Measurements from ENCODE around the gene ADGRV1. TPM values are rescaled to one million over a fixed set of nuclear protein-coding genes. Genes with fewer than 3 reads are reported as not detected.
"Not testable (repeated sequence)": the region's sequence is repeated elsewhere in the genome, so short reads cannot be mapped to it uniquely, and the experiment has no call there.

Gene ADGRV1
- polyA plus RNA-seq, 1 of the 3 experiments (the other 2 are of a cell fraction): 0.23 TPM

DNA sequence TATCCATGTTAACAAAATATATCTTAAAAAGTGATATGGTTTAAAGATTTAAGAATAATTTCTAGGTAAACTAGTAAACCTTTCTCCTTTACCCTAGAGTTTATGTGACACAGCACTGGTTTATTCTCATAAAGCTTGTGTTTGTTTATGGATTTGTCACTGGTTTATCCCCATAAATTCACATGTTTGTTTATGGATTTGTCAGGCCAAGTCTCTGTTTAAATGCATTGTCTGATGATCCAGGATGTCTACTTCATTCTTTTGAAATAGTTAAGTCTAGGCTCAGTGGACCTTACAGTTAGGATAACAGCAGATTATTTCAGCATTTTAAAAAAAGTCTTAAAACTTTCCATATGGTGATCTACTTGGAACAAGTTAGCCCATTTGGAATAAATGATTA lies 490.5 kb downstream of the ADGRV1 start:
- H3K27me3 ChIP-seq (ENCODE audit: insufficient read depth): no peaks in the 10 kb centered on the region
- ChIA-PET POLR2A (no interaction called here), CTCF (interaction anchor here (1.0 to 1.1 kb wide), 2 partner anchors 117 to 246 kb away, joined by 3 read pairs; no protein-coding TSS in a partner anchor)
- no peaks in the 10 kb centered on the region for H3F3A ChIP-seq (replicated peaks; ENCODE audit: insufficient read depth)
- H2AFZ ChIP-seq (ENCODE audit: low read depth): no peak overlapping the region
- H3K9me3 ChIP-seq: no peaks in the 10 kb centered on the region
- no peaks in the 10 kb centered on the region for H3K36me3 ChIP-seq (replicated peaks in 1 of 2; ENCODE audit: control insufficient read depth in 1 of 2, insufficient read depth in 2 of 2, low read length in 1 of 2)
- H3K9me2 ChIP-seq: no peaks in the 10 kb centered on the region
- H3K4me1 ChIP-seq (ENCODE audit: control insufficient read depth in 1 of 2, insufficient read depth in 2 of 2, low read depth in 1 of 2, low read length in 1 of 2): peaks cover 0 to 5% of the 10 kb centered on the region in 2 experiments; a peak in 2 of 4 replicates
- H3K4me2 ChIP-seq: no peak overlapping the region
- no peak overlapping the region for H3K27ac ChIP-seq (ENCODE audit: low read depth in 2 of 2, low read length in 1 of 2)
- H3K79me2 ChIP-seq (ENCODE audit: insufficient read depth): no peaks in the 10 kb centered on the region
- no peak overlapping the region for H3K4me3 ChIP-seq (ENCODE audit: low read depth in 2 of 2, low read length in 1 of 2)
- H4K20me1 ChIP-seq (ENCODE audit: insufficient read depth): no peaks in the 10 kb centered on the region
- TF ChIP-seq YY1 (IDR thresholded peaks at IDR 0.05; ENCODE audit: low read depth) (no peak), MXI1 (IDR thresholded peaks at IDR 0.05; ENCODE audit: low read depth, low read length) (no peak), JUND (IDR thresholded peaks at IDR 0.05) (no peak), EP300 (IDR thresholded peaks at IDR 0.05; ENCODE audit: borderline replicate concordance in 1 of 2, low read depth in 1 of 2, low read length in 1 of 2) (no peak), USF1 (IDR thresholded peaks at IDR 0.05; ENCODE audit: borderline replicate concordance, low read depth) (no peak), POLR2AphosphoS5 (IDR thresholded peaks at IDR 0.05; ENCODE audit: low read depth, low read length) (no peak), RCOR1 (IDR thresholded peaks at IDR 0.05; ENCODE audit: low read length) (no peak), NFIC (IDR thresholded peaks at IDR 0.05; ENCODE audit: borderline replicate concordance) (no peak), TAF1 (IDR thresholded peaks at IDR 0.05; ENCODE audit: borderline replicate concordance, low read depth, low read length) (no peak), FOXM1 (IDR thresholded peaks at IDR 0.05; ENCODE audit: low read depth) (no peak)
- TF ChIP-seq, protein P1, sequence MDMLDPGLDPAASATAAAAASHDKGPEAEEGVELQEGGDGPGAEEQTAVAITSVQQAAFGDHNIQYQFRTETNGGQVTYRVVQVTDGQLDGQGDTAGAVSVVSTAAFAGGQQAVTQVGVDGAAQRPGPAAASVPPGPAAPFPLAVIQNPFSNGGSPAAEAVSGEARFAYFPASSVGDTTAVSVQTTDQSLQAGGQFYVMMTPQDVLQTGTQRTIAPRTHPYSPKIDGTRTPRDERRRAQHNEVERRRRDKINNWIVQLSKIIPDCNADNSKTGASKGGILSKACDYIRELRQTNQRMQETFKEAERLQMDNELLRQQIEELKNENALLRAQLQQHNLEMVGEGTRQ (IDR thresholded peaks at IDR 0.05; ENCODE audit: borderline replicate concordance, low read depth, low read length): no peak
- TF ChIP-seq, protein P2, sequence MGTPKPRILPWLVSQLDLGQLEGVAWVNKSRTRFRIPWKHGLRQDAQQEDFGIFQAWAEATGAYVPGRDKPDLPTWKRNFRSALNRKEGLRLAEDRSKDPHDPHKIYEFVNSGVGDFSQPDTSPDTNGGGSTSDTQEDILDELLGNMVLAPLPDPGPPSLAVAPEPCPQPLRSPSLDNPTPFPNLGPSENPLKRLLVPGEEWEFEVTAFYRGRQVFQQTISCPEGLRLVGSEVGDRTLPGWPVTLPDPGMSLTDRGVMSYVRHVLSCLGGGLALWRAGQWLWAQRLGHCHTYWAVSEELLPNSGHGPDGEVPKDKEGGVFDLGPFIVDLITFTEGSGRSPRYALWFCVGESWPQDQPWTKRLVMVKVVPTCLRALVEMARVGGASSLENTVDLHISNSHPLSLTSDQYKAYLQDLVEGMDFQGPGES (IDR thresholded peaks at IDR 0.05; ENCODE audit: low read depth, low read length): no peak
- DNase-seq: no peak
- H3K9ac ChIP-seq: no peak overlapping the region

DNA sequence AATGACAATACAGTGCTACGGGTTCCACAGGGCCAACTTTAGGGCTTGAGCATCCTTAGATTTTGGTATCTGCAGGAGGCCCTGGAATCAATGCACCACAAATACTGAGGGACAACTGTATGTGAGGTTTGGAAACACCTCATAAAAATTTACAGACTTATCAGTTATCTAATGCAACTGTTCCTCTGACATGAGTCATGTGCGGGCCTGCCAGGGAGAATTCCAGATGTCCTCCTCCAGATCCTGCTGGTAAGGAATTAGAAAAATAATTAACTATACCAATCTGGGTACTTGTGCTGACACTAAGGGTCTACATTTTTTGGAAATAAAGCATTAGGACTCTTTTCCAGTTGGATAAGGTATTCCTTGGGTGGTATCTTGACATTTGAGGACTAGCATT lies 491.2 kb downstream of the ADGRV1 start:
- Histone ChIP-seq H3K27me3 (ENCODE audit: insufficient read depth) (no peaks in the 10 kb centered on the region), H3K4me3 (ENCODE audit: low read depth in 2 of 2, low read length in 1 of 2) (no peak overlapping the region), H4K20me1 (ENCODE audit: insufficient read depth) (no peaks in the 10 kb centered on the region), H3K4me1 (ENCODE audit: control insufficient read depth in 1 of 2, insufficient read depth in 2 of 2, low read depth in 1 of 2, low read length in 1 of 2) (peaks cover 0 to 5% of the 10 kb centered on the region in 2 experiments; a peak in 2 of 4 replicates), H3K4me2 (no peak overlapping the region), H3K9me3 (no peaks in the 10 kb centered on the region), H3K36me3 (replicated peaks in 1 of 2; ENCODE audit: control insufficient read depth in 1 of 2, insufficient read depth in 2 of 2, low read length in 1 of 2) (no peaks in the 10 kb centered on the region), H3K9me2 (no peaks in the 10 kb centered on the region), H3K9ac (no peak overlapping the region), H3K27ac (ENCODE audit: low read depth in 2 of 2, low read length in 1 of 2) (peak overlapping the region in 1 of 2 experiments; percentile 62; a peak in 2 of 4 replicates), H3K79me2 (ENCODE audit: insufficient read depth) (no peaks in the 10 kb centered on the region), H2AFZ (ENCODE audit: low read depth) (no peak overlapping the region), H3F3A (replicated peaks; ENCODE audit: insufficient read depth) (no peaks in the 10 kb centered on the region)
- WGBS (ENCODE audit: low lambda C conversion rate): 28% methylated on average over 2 of the region's 2 CpGs
- peak; percentile 39 for DNase-seq
- CTCF ChIA-PET: interaction anchor here (0.7 to 1.2 kb wide), 4 partner anchors 16 to 369 kb away, joined by 3 to 4 read pairs (median 3); no protein-coding TSS in a partner anchor
- TF ChIP-seq CHD2 (IDR thresholded peaks at IDR 0.05; ENCODE audit: low read length, partially characterized antibody): peak; percentile 49
- 0 out of 2 replicates have a peak, but pooled peaks have one; percentile 8 for TF ChIP-seq NFIC (IDR thresholded peaks at IDR 0.05; ENCODE audit: borderline replicate concordance)
- peak; percentile 53; the same call in 1 of the 2 replicates for TF ChIP-seq JUND (IDR thresholded peaks at IDR 0.05)
- TF ChIP-seq SMC3 (IDR thresholded peaks at IDR 0.05; ENCODE audit: low read depth, low read length): no peak
- TF ChIP-seq EP300 (IDR thresholded peaks at IDR 0.05; ENCODE audit: borderline replicate concordance in 1 of 2, low read depth in 1 of 2, low read length in 1 of 2): peak in 1 of 2 experiments; percentile 70; a peak in 2 of 4 replicates
- no peak for TF ChIP-seq TEAD4 (IDR thresholded peaks at IDR 0.05; ENCODE audit: borderline replicate concordance, insufficient read depth)
- TF ChIP-seq, protein P3, sequence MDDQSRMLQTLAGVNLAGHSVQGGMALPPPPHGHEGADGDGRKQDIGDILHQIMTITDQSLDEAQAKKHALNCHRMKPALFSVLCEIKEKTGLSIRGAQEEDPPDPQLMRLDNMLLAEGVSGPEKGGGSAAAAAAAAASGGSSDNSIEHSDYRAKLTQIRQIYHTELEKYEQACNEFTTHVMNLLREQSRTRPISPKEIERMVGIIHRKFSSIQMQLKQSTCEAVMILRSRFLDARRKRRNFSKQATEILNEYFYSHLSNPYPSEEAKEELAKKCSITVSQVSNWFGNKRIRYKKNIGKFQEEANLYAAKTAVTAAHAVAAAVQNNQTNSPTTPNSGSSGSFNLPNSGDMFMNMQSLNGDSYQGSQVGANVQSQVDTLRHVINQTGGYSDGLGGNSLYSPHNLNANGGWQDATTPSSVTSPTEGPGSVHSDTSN (IDR thresholded peaks at IDR 0.05): 0 out of 2 replicates have a peak, but pooled peaks have one; percentile 17
- peak; percentile 62 for TF ChIP-seq TCF12 (IDR thresholded peaks at IDR 0.05)
- no peak for TF ChIP-seq EZH2phosphoT487 (IDR thresholded peaks at IDR 0.05; ENCODE audit: borderline replicate concordance, low read depth)
- TF ChIP-seq SIN3A (IDR thresholded peaks at IDR 0.05; ENCODE audit: borderline replicate concordance, low read depth, low read length): no peak
- peak; percentile 54; the same call in 1 of the 2 replicates for TF ChIP-seq RCOR1 (IDR thresholded peaks at IDR 0.05; ENCODE audit: low read length)
- POLR2A ChIA-PET: interaction anchor here (0.6 kb wide), 1 partner anchor 38 kb away, joined by 5 read pairs; no protein-coding TSS in a partner anchor

- H3K27me3 ChIP-seq (ENCODE audit: insufficient read depth); H3K4me2 ChIP-seq; H3K9me2 ChIP-seq; H3F3A ChIP-seq (replicated peaks; ENCODE audit: insufficient read depth); H3K27ac ChIP-seq (ENCODE audit: low read depth in 2 of 2, low read length in 1 of 2); H3K9ac ChIP-seq; H3K79me2 ChIP-seq (ENCODE audit: insufficient read depth); DNase-seq; H3K4me3 ChIP-seq (ENCODE audit: low read depth in 2 of 2, low read length in 1 of 2); POLR2A ChIA-PET; H3K36me3 ChIP-seq (replicated peaks in 1 of 2; ENCODE audit: control insufficient read depth in 1 of 2, insufficient read depth in 2 of 2, low read length in 1 of 2); H3K4me1 ChIP-seq (ENCODE audit: control insufficient read depth in 1 of 2, insufficient read depth in 2 of 2, low read depth in 1 of 2, low read length in 1 of 2); H4K20me1 ChIP-seq (ENCODE audit: insufficient read depth); H3K9me3 ChIP-seq; H2AFZ ChIP-seq (ENCODE audit: low read depth): not testable (repeated sequence)
- WGBS (ENCODE audit: low lambda C conversion rate): 85% methylated on average over 8 of the region's 8 CpGs
- CTCF ChIA-PET: interaction anchor here (0.6 kb wide), 1 partner anchor 333 kb away, joined by 3 read pairs; no protein-coding TSS in a partner anchor
Measured at GRCh38 chr5:91052411-91052810, 493.8 kb downstream of the ADGRV1 start.

All from SK-N-SH (cell line).